ENCODE data around the gene TMEM271.

- TF ChIP-seq, protein P1, sequence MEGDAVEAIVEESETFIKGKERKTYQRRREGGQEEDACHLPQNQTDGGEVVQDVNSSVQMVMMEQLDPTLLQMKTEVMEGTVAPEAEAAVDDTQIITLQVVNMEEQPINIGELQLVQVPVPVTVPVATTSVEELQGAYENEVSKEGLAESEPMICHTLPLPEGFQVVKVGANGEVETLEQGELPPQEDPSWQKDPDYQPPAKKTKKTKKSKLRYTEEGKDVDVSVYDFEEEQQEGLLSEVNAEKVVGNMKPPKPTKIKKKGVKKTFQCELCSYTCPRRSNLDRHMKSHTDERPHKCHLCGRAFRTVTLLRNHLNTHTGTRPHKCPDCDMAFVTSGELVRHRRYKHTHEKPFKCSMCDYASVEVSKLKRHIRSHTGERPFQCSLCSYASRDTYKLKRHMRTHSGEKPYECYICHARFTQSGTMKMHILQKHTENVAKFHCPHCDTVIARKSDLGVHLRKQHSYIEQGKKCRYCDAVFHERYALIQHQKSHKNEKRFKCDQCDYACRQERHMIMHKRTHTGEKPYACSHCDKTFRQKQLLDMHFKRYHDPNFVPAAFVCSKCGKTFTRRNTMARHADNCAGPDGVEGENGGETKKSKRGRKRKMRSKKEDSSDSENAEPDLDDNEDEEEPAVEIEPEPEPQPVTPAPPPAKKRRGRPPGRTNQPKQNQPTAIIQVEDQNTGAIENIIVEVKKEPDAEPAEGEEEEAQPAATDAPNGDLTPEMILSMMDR (IDR thresholded peaks at IDR 0.05; ENCODE audit: poor library complexity, severe bottlenecking): no peak
- TF ChIP-seq REST (IDR thresholded peaks at IDR 0.05; ENCODE audit: borderline replicate concordance): no peak
- TF ChIP-seq MXI1 (conservative IDR thresholded peaks at IDR 0.05; ENCODE audit: poor library complexity, severe bottlenecking): no peak
- no peak for TF ChIP-seq RAD21 (conservative IDR thresholded peaks at IDR 0.05)
Observed at GRCh38 chr4:555566-556275, 20.4 kb downstream of the TMEM271 start.

Data from neural cell (in vitro differentiated cells).